Keratinocyte (primary cell): ENCODE data around the gene RRP7A. TPM values are rescaled to one million over a fixed set of nuclear protein-coding genes. Genes with fewer than 3 reads are reported as not detected.
"Not testable (repeated sequence)": the region's sequence is repeated elsewhere in the genome, so short reads cannot be mapped to it uniquely, and the experiment has no call there.

Experiments
- DNase-seq: peaks from one replicate; pipeline ENCODE4 v3.0.0-alpha.2; 2011; ENCODE audit warnings: low read depth, missing footprints, low spot score
- FAIRE-seq: peaks from 2 replicates; lab custom pipeline; 2011; peaks lifted over from hg19 to GRCh38; lab: Jason Lieb, UNC
- H2AFZ ChIP-seq: 2 replicates; pipeline ENCODE4 v1.6.0; 2012; ENCODE audit warnings: low read length, control low read depth, inconsistent platforms; ENCODE audit not compliant: control insufficient read depth
- H3K27ac ChIP-seq: 2 replicates; pipeline ENCODE4 v1.5.1; 2011; ENCODE audit warnings: low read length; ENCODE audit not compliant: control insufficient read depth, insufficient read depth
- H3K27me3 ChIP-seq: 3 replicates; pipeline ENCODE4 v1.6.0; 2011; ENCODE audit warnings: low read length; ENCODE audit not compliant: control insufficient read depth, insufficient read depth; ENCODE audit errors: extremely low read depth
- H3K36me3 ChIP-seq, 2 experiments: 2 replicates in 1 of 2; 3 replicates in 1 of 2; pipeline ENCODE4 v1.5.1; 2011; ENCODE audit warnings: low read length in 2 of 2, mild to moderate bottlenecking in 1 of 2; ENCODE audit not compliant: control insufficient read depth in 2 of 2, insufficient read depth in 2 of 2; ENCODE audit errors: extremely low read depth in 1 of 2
- H3K4me1 ChIP-seq: 3 replicates; pipeline ENCODE4 v1.5.1; 2011; ENCODE audit warnings: low read length; ENCODE audit not compliant: control insufficient read depth, insufficient read depth; ENCODE audit errors: extremely low read depth
- H3K4me2 ChIP-seq: 3 replicates; pipeline ENCODE4 v1.6.0; 2011; ENCODE audit warnings: low read depth, low read length; ENCODE audit not compliant: control insufficient read depth, insufficient read depth; ENCODE audit errors: extremely low read depth
- H3K4me3 ChIP-seq, 3 experiments: fragments of 200-600 bp in 1 of 3; sonication (generic) in 1 of 3; 2 replicates in 2 of 3; 3 replicates in 1 of 3; pipeline ENCODE4 v1.5.1; 2011 to 2016; ENCODE audit warnings: low read length in 3 of 3, mild to moderate bottlenecking in 3 of 3, control low read depth in 2 of 3, inconsistent platforms in 1 of 3, low read depth in 1 of 3, mixed read lengths in 1 of 3, mixed run types in 1 of 3, moderate library complexity in 1 of 3; ENCODE audit not compliant: control insufficient read depth in 2 of 3, insufficient read depth in 2 of 3; ENCODE audit errors: extremely low read depth in 1 of 3
- H3K79me2 ChIP-seq: 2 replicates; pipeline ENCODE4 v1.6.0; 2012; ENCODE audit warnings: low read length; ENCODE audit not compliant: control insufficient read depth, insufficient read depth
- H3K9ac ChIP-seq: 3 replicates; pipeline ENCODE4 v1.6.0; 2011; ENCODE audit warnings: low read length; ENCODE audit not compliant: control insufficient read depth, insufficient read depth; ENCODE audit errors: extremely low read depth
- H3K9me1 ChIP-seq: 3 replicates; pipeline ENCODE4 v1.6.0; 2011; ENCODE audit warnings: low read length; ENCODE audit not compliant: control insufficient read depth, insufficient read depth; ENCODE audit errors: extremely low read depth
- H3K9me3 ChIP-seq: 2 replicates; pipeline ENCODE4 v1.5.1; 2012; ENCODE audit warnings: low read depth, low read length; ENCODE audit not compliant: control insufficient read depth
- H4K20me1 ChIP-seq: 3 replicates; pipeline ENCODE4 v1.6.0; 2011; ENCODE audit warnings: low read length; ENCODE audit not compliant: control insufficient read depth, insufficient read depth; ENCODE audit errors: extremely low read depth
- EZH2 ChIP-seq: IDR thresholded peaks from one replicate; pipeline ENCODE4 v1.6.1; 2012; ENCODE audit warnings: inconsistent platforms, mild to moderate bottlenecking, low read length, moderate library complexity
- dilution Hi-C: fragments of 300-500 bp; cut with MboI; formaldehyde crosslinking; loops from one replicate; pipeline ENCODE4 v1.7.0; 2020; ENCODE audit warnings: low sequenced_read_pairs; ENCODE audit not compliant: extremely low pct_ligation_motif_present
- polyA plus RNA-seq, 5 experiments: library from polyadenylated mRNA; depleted of rRNA in 3 of 5; stranded (reverse) in 3 of 5; stranded (forward) in 1 of 5; unstranded in 1 of 5; fragments of >200 nt; gene quantifications; 1 replicate in 1 of 5; 2 replicates in 3 of 5; 3 replicates in 1 of 5; pipeline versions ENCODE4 v1.2.1 to v1.2.3, GENCODE V29; 2011 to 2012; ENCODE audit warnings: missing spikeins in 2 of 5, low read depth in 1 of 5, low replicate concordance in 1 of 5
- TF ChIP-seq, protein P1 (sequence below), 3 experiments: IDR thresholded peaks in 1 of 3; conservative IDR thresholded peaks in 1 of 3; optimal IDR thresholded peaks in 1 of 3; 2 replicates in 2 of 3; 3 replicates in 1 of 3; pipeline versions ENCODE3 to v1.5.1; 2011; ENCODE audit warnings: low read length in 3 of 3, mild to moderate bottlenecking in 3 of 3, moderate library complexity in 2 of 3, control low read depth in 1 of 3, inconsistent platforms in 1 of 3; ENCODE audit not compliant: insufficient read depth in 2 of 3; ENCODE audit errors: extremely low read depth in 1 of 3

RRP7A gene
- polyA plus RNA-seq, 1 donor (not counting 4 experiments of a cell fraction or from before 2014, with no cell fraction given), result 30.2 TPM

DNA sequence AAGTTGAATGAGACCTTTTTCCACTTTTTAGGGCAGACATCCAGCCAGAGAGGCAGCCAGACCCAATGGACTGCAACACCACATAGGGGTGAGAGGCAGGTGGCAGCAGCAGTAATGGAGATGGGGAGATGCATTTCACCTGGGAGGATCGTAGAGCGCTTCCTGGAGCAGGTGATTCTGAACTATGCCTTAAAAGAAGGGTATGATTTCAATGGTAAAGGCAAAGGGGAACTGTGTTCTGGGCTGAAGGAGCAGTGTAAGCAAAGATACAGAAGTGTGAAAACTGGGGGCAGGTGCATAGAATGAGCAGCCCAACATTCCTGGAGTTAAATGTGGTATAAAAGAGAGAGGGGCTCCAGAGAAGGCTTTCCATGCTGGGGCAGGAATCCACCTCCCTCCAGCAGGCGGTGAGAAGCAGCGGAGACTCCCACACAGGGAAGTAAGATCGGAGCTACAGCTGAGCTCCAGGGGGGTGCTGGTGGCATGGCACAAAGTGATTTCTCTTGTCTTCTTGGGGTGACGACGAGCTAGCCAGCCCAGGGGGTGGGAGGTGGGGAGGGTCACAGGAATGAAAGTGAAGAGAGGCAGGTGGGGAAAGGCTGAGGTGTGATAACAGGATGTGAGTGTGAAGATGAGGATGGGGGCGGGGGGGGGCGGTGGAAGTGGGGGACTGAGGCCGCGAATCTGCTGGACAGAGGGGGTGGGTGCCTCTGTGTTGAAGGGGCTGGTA, 29.9 kb upstream of the RRP7A start:
- Histone ChIP-seq H3K4me1 (no peaks in the 10 kb centered on the region), H3K79me2 (no peaks in the 10 kb centered on the region), H2AFZ (no peak overlapping the region), H3K36me3 (no peaks in the 10 kb centered on the region), H4K20me1 (no peaks in the 10 kb centered on the region), H3K9ac (no peak overlapping the region), H3K27me3 (peaks cover 7% of the 10 kb centered on the region), H3K27ac (no peak overlapping the region), H3K4me3 (no peak overlapping the region), H3K9me3 (no peaks in the 10 kb centered on the region), H3K9me1 (no peaks in the 10 kb centered on the region), H3K4me2 (no peak overlapping the region)
- DNase-seq (no peak), FAIRE-seq (no peak)
- TF ChIP-seq, protein P1, sequence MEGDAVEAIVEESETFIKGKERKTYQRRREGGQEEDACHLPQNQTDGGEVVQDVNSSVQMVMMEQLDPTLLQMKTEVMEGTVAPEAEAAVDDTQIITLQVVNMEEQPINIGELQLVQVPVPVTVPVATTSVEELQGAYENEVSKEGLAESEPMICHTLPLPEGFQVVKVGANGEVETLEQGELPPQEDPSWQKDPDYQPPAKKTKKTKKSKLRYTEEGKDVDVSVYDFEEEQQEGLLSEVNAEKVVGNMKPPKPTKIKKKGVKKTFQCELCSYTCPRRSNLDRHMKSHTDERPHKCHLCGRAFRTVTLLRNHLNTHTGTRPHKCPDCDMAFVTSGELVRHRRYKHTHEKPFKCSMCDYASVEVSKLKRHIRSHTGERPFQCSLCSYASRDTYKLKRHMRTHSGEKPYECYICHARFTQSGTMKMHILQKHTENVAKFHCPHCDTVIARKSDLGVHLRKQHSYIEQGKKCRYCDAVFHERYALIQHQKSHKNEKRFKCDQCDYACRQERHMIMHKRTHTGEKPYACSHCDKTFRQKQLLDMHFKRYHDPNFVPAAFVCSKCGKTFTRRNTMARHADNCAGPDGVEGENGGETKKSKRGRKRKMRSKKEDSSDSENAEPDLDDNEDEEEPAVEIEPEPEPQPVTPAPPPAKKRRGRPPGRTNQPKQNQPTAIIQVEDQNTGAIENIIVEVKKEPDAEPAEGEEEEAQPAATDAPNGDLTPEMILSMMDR (optimal IDR thresholded peaks at IDR 0.05 in 1 of 3, IDR thresholded peaks at IDR 0.05 in 1 of 3, conservative IDR thresholded peaks at IDR 0.05 in 1 of 3; ENCODE audit: extremely low read depth in 1 of 3, insufficient read depth in 2 of 3, low read length in 3 of 3), result no peak
- TF ChIP-seq EZH2, result no peak
- dilution Hi-C loops, result no loop called here

DNA sequence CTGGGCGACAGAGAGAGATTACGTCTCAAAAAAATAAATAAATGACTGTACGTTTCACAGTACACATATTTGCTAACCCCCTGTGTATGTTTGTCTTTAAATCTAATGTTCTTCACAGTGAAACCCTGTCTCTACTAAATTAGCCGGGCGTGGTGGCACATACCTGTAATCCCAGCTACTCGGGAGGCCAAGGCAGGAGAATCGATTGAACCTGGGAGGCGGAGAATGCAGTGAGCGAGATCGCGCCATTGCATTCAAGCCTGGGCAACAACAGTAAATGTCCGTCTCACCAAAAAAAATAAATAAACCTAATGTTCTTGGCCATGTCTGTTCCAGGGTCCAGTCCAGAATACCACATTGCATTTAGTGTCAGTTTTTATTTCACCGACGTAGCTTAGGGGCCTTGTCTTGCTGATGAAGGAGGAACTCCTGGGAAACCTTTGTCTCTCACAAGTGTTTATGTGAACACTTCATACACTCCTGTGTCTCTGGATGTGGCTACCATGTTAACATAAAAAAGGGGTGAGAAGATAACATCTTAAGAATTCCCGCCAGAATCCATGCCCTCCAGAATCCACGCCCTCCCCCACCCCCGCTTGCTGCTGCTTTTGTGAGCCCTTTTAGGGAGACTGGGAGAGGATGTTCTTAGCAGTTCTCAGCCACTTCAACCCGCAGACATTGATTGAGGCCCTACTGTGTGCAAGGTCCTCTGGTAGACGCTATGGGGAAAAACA, 29.2 kb upstream of the RRP7A start:
- no peak for DNase-seq
- no peaks in the 10 kb centered on the region for H3K4me1 ChIP-seq
- no peak overlapping the region for H3K27ac ChIP-seq
- H3K9me3 ChIP-seq, result no peaks in the 10 kb centered on the region
- no peak overlapping the region for H3K4me2 ChIP-seq
- H3K79me2 ChIP-seq, result no peaks in the 10 kb centered on the region
- dilution Hi-C loops, result no loop called here
- no peaks in the 10 kb centered on the region for H3K9me1 ChIP-seq
- FAIRE-seq, result no peak
- no peaks in the 10 kb centered on the region for H3K27me3 ChIP-seq
- TF ChIP-seq EZH2, result no peak
- TF ChIP-seq, protein P1 (optimal IDR thresholded peaks at IDR 0.05 in 1 of 3, IDR thresholded peaks at IDR 0.05 in 1 of 3, conservative IDR thresholded peaks at IDR 0.05 in 1 of 3; ENCODE audit: extremely low read depth in 1 of 3, insufficient read depth in 2 of 3, low read length in 3 of 3), result no peak
- no peak overlapping the region for H2AFZ ChIP-seq
- H3K4me3 ChIP-seq, result no peak overlapping the region
- H4K20me1 ChIP-seq, result no peaks in the 10 kb centered on the region
- no peaks in the 10 kb centered on the region for H3K36me3 ChIP-seq
- no peak overlapping the region for H3K9ac ChIP-seq

DNA sequence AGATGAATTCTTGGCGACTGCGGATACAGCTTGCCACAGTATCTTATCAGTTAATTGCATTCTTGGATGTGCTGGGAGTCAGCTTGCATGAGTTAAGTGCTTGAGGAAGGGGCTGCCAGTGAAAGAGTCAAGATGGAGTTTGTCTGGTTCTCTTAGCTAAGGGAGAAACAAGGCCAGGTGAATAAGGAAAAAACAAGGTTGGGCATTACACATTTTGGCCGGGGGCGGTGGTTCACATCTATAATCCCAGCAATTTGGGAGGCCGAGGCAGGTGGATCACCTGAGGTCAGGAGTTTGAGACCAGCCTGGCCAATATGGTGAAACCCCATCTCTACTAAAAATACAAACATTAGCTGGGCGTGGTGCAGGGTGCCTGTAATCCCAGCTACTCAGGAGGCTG, 28.5 kb upstream of the RRP7A start:
- H2AFZ ChIP-seq, H4K20me1 ChIP-seq, H3K9ac ChIP-seq, FAIRE-seq, H3K79me2 ChIP-seq, H3K9me1 ChIP-seq, H3K4me2 ChIP-seq, dilution Hi-C loops, H3K4me1 ChIP-seq, H3K4me3 ChIP-seq, H3K27me3 ChIP-seq, H3K27ac ChIP-seq, DNase-seq, H3K9me3 ChIP-seq, H3K36me3 ChIP-seq: not testable (repeated sequence)
